OCI-LY3 (cell line): ENCODE measurements around the gene NOL3.
A peak's percentile ranks its signal among the peaks of the same experiment; 100 is the strongest.

Source experiments
- H2AFZ ChIP-seq: fragments of 200-600, 300-600 bp; shearing (Covaris generic); 2 replicates; pipeline ENCODE4 v1.6.0; 2014; ENCODE audit warnings: antibody characterized with exemption, low read depth, low read length
- H3K27ac ChIP-seq: fragments of 200-600, 300-600 bp; sonication (generic); 2 replicates; pipeline ENCODE4 v1.5.1; 2014; ENCODE audit warnings: mild to moderate bottlenecking, low read length, moderate library complexity, mixed read lengths
- H3K27me3 ChIP-seq: fragments of 200-600, 300-600 bp; sonication (generic); 2 replicates; pipeline ENCODE4 v1.6.1; 2014; ENCODE audit warnings: low read depth, low read length, mixed read lengths
- H3K36me3 ChIP-seq: fragments of 200-600, 300-600 bp; sonication (generic); replicated peaks from 2 replicates; pipeline ENCODE3; 2014; ENCODE audit warnings: low read depth, low read length, mixed read lengths
- H3K4me1 ChIP-seq: fragments of 300-600, 200-600 bp; sonication (generic); 2 replicates; pipeline ENCODE4 v1.6.1; 2014; ENCODE audit warnings: low read length, mixed read lengths
- H3K4me2 ChIP-seq: fragments of 200-600, 300-600 bp; sonication (generic); 2 replicates; pipeline ENCODE4 v1.6.1; 2014; ENCODE audit warnings: low read length, mixed read lengths
- H3K4me3 ChIP-seq: fragments of 300-600, 200-600 bp; sonication (generic); 2 replicates; pipeline ENCODE4 v1.5.1; 2014; ENCODE audit warnings: antibody characterized with exemption, mild to moderate bottlenecking, low read length, moderate library complexity
- H3K79me2 ChIP-seq: fragments of 300-600, 200-600 bp; shearing (Covaris generic); 2 replicates; pipeline ENCODE4 v1.6.1; 2014; ENCODE audit warnings: mild to moderate bottlenecking, low read length, mixed read lengths
- H3K9ac ChIP-seq: fragments of 300-600, 200-600 bp; shearing (Covaris generic); 2 replicates; pipeline ENCODE4 v1.6.0; 2014; ENCODE audit warnings: mild to moderate bottlenecking, low read length, moderate library complexity
- H3K9me3 ChIP-seq: fragments of 200-600, 300-600 bp; shearing (Covaris generic); 2 replicates; pipeline ENCODE4 v1.6.1; 2014; ENCODE audit warnings: low read length, mixed read lengths; ENCODE audit not compliant: insufficient read depth
- H4K20me1 ChIP-seq: fragments of 200-600, 300-600 bp; sonication (generic); 2 replicates; pipeline ENCODE4 v1.6.1; 2016; ENCODE audit warnings: low read length, mixed read lengths; ENCODE audit not compliant: insufficient read depth
- EZH2phosphoT487 ChIP-seq: fragments of 200-600 bp; shearing (Covaris generic); IDR thresholded peaks from 2 replicates; pipeline ENCODE4 v1.6.1; 2018; ENCODE audit warnings: antibody characterized with exemption, mixed run types, low read depth
- TF ChIP-seq, protein P1 (sequence below): fragments of 200-600, 300-600 bp; sonication (generic); IDR thresholded peaks from 2 replicates; pipeline ENCODE4 v1.5.1; 2014; ENCODE audit warnings: antibody characterized with exemption, low read length, low read depth

The NOL3 gene

GRCh38 chr16:67144943-67145342, 25.4 kb upstream of the NOL3 start:
- TF ChIP-seq, protein P1, sequence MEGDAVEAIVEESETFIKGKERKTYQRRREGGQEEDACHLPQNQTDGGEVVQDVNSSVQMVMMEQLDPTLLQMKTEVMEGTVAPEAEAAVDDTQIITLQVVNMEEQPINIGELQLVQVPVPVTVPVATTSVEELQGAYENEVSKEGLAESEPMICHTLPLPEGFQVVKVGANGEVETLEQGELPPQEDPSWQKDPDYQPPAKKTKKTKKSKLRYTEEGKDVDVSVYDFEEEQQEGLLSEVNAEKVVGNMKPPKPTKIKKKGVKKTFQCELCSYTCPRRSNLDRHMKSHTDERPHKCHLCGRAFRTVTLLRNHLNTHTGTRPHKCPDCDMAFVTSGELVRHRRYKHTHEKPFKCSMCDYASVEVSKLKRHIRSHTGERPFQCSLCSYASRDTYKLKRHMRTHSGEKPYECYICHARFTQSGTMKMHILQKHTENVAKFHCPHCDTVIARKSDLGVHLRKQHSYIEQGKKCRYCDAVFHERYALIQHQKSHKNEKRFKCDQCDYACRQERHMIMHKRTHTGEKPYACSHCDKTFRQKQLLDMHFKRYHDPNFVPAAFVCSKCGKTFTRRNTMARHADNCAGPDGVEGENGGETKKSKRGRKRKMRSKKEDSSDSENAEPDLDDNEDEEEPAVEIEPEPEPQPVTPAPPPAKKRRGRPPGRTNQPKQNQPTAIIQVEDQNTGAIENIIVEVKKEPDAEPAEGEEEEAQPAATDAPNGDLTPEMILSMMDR = no peak
- TF ChIP-seq EZH2phosphoT487 = no peak
- Histone ChIP-seq H3K4me1 (no peaks in the 10 kb centered on the region), H3K9ac (no peak overlapping the region), H3K4me2 (no peak overlapping the region), H3K79me2 (no peaks in the 10 kb centered on the region), H2AFZ (no peak overlapping the region), H3K36me3 (peaks cover 56% of the 10 kb centered on the region), H3K27me3 (no peaks in the 10 kb centered on the region), H3K4me3 (no peak overlapping the region), H3K27ac (no peak overlapping the region), H4K20me1 (no peaks in the 10 kb centered on the region), H3K9me3 (no peaks in the 10 kb centered on the region)

DNA sequence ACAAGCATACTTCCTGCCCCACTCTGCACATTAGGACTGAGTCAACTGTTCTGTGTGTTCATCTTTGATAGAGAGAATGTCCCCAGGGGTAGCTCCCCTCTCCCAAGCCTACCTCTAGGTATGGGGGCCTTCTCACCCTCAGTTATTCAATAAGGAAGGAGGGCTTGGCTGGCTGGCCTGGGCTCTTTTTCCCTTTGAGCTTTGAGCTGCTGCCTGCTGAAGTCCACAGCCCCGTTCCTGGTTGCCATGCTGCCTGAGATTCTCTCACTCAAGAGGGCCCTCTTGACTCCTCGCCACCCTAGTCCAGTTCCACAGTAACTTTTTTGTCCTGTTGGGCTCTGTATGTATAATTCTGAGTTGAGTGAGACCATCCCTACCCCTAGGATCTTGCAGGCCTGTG, 24.6 kb upstream of the NOL3 start:
- Histone ChIP-seq H3K79me2 (no peaks in the 10 kb centered on the region), H3K27ac (no peak overlapping the region), H4K20me1 (no peaks in the 10 kb centered on the region), H2AFZ (no peak overlapping the region), H3K4me3 (no peak overlapping the region), H3K36me3 (peaks cover 49% of the 10 kb centered on the region), H3K9me3 (no peaks in the 10 kb centered on the region), H3K4me1 (no peaks in the 10 kb centered on the region), H3K4me2 (no peak overlapping the region), H3K27me3 (no peaks in the 10 kb centered on the region), H3K9ac (no peak overlapping the region)
- TF ChIP-seq, protein P1 = no peak
- TF ChIP-seq EZH2phosphoT487 = no peak

DNA sequence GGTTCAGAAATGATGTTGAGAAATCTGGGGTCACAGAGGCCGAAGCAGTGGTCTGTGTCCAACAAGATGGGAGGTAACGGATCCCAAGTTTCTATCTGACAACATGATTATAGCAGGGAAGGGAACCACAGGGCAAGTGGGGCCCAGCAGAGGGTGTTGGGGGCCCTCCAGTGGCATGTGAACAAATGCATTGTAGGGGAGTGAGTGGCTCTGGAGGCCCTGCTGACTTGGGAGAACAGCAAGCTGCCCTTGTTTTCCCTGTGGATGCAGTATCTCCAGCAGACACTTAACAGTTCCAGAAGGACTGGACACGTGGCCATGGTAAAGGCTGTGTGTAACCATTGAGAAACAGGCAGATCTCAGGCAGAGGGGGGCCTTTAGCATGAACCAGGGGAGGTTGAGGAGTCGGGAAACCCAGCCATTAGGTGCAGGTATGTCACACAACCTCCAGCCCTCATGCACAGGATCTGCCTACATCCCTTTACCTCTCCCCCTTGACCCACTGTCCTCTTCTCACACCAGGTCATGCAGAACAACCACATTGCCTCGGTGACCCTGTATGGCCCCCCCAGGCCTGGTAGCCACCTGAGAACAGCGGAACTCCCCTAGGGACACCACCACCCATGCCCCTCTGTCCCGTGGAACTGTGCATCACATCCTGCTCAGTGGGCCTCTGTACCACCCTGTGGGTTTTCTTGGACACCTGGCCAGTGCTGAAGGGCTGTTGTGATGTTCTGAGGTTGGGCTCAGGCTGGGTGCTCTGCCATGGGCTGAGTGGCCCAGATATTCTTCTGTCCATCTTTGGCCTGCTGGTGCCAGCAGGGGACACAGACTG, 23.6 kb upstream of the NOL3 start:
- H3K79me2 ChIP-seq = no peaks in the 10 kb centered on the region
- no peak overlapping the region for H3K4me3 ChIP-seq
- no peaks in the 10 kb centered on the region for H4K20me1 ChIP-seq
- TF ChIP-seq, protein P1 = peak; percentile 6; the same call in 1 of the 2 replicates
- no peak for TF ChIP-seq EZH2phosphoT487
- H3K36me3 ChIP-seq = peaks cover 42% of the 10 kb centered on the region
- no peak overlapping the region for H2AFZ ChIP-seq
- H3K4me1 ChIP-seq = no peaks in the 10 kb centered on the region
- H3K9me3 ChIP-seq = no peaks in the 10 kb centered on the region
- no peak overlapping the region for H3K4me2 ChIP-seq
- no peak overlapping the region for H3K9ac ChIP-seq
- H3K27me3 ChIP-seq = no peaks in the 10 kb centered on the region
- H3K27ac ChIP-seq = no peak overlapping the region

GRCh38 chr16:67147437-67148140, 22.7 kb upstream of the NOL3 start:
- H3K79me2 ChIP-seq = no peaks in the 10 kb centered on the region
- no peak overlapping the region for H2AFZ ChIP-seq
- no peak overlapping the region for H3K27ac ChIP-seq
- H3K4me1 ChIP-seq = no peaks in the 10 kb centered on the region
- H3K9ac ChIP-seq = no peak overlapping the region
- TF ChIP-seq, protein P1 = no peak
- no peak for TF ChIP-seq EZH2phosphoT487
- H3K9me3 ChIP-seq = no peaks in the 10 kb centered on the region
- H3K4me2 ChIP-seq = no peak overlapping the region
- no peaks in the 10 kb centered on the region for H3K27me3 ChIP-seq
- H4K20me1 ChIP-seq = no peaks in the 10 kb centered on the region
- H3K36me3 ChIP-seq = peaks cover 36% of the 10 kb centered on the region
- H3K4me3 ChIP-seq = no peak overlapping the region
